Measurements from ENCODE around the gene PASK. TPM values are rescaled to one million over a fixed set of nuclear protein-coding genes. Genes with fewer than 3 reads are reported as not detected.

PASK gene
- total and polyA plus RNA-seq, 2 experiments from 2014 or later: 2.5 to 8.8 TPM

GRCh38 chr2:241066893-241067341, 82.4 kb downstream of the PASK start:
- Histone ChIP-seq H3K4me1 (ENCODE audit: insufficient read depth) (no peaks in the 10 kb centered on the region), H3K9me3 (ENCODE audit: low read depth) (no peaks in the 10 kb centered on the region), H3K4me3 (no peak overlapping the region), H3K27ac (no peak overlapping the region), H2AFZ (no peak overlapping the region), H3K27me3 (no peaks in the 10 kb centered on the region), H4K20me1 (ENCODE audit: insufficient read depth, poor library complexity, severe bottlenecking) (no peaks in the 10 kb centered on the region), H3K4me2 (no peak overlapping the region), H3K79me2 (no peaks in the 10 kb centered on the region), H3K36me3 (replicated peaks; ENCODE audit: insufficient read depth, low read depth) (no peaks in the 10 kb centered on the region), H3K9me2 (replicated peaks; ENCODE audit: insufficient read depth) (no peaks in the 10 kb centered on the region)
- DNase-seq (ENCODE audit: low spot score): no peak
- TF ChIP-seq EZH2phosphoT487 (IDR thresholded peaks at IDR 0.05; ENCODE audit: low read depth, severe bottlenecking, unreplicated experiment) (no peak), CTCF (IDR thresholded peaks at IDR 0.05; ENCODE audit: poor library complexity) (no peak), EZH2 (IDR thresholded peaks at IDR 0.05; ENCODE audit: borderline replicate concordance) (no peak)
- WGBS (ENCODE audit: low lambda C conversion rate, missing lambda C conversion rate): 70% methylated on average over 15 of the region's 15 CpGs

GRCh38 chr2:241066171-241066892, 82.9 kb downstream of the PASK start:
- Histone ChIP-seq H3K4me3 (no peak overlapping the region), H3K79me2 (no peaks in the 10 kb centered on the region), H3K27ac (no peak overlapping the region), H4K20me1 (ENCODE audit: insufficient read depth, poor library complexity, severe bottlenecking) (no peaks in the 10 kb centered on the region), H3K27me3 (no peaks in the 10 kb centered on the region), H3K9me3 (ENCODE audit: low read depth) (no peaks in the 10 kb centered on the region), H2AFZ (no peak overlapping the region), H3K4me1 (ENCODE audit: insufficient read depth) (no peaks in the 10 kb centered on the region), H3K36me3 (replicated peaks; ENCODE audit: insufficient read depth, low read depth) (no peaks in the 10 kb centered on the region), H3K9me2 (replicated peaks; ENCODE audit: insufficient read depth) (no peaks in the 10 kb centered on the region), H3K4me2 (no peak overlapping the region)
- DNase-seq (ENCODE audit: low spot score): no peak
- 91% methylated on average over 21 of the region's 21 CpGs for WGBS (ENCODE audit: low lambda C conversion rate, missing lambda C conversion rate)
- no peak for TF ChIP-seq EZH2 (IDR thresholded peaks at IDR 0.05; ENCODE audit: borderline replicate concordance)
- TF ChIP-seq EZH2phosphoT487 (IDR thresholded peaks at IDR 0.05; ENCODE audit: low read depth, severe bottlenecking, unreplicated experiment): no peak
- TF ChIP-seq CTCF (IDR thresholded peaks at IDR 0.05; ENCODE audit: poor library complexity): no peak

- Histone ChIP-seq H3K79me2 (no peaks in the 10 kb centered on the region), H3K9me3 (ENCODE audit: low read depth) (no peaks in the 10 kb centered on the region), H3K9me2 (replicated peaks; ENCODE audit: insufficient read depth) (no peaks in the 10 kb centered on the region), H3K27ac (no peak overlapping the region), H3K4me2 (no peak overlapping the region), H3K4me1 (ENCODE audit: insufficient read depth) (no peaks in the 10 kb centered on the region), H2AFZ (no peak overlapping the region), H3K4me3 (no peak overlapping the region), H3K27me3 (no peaks in the 10 kb centered on the region), H3K36me3 (replicated peaks; ENCODE audit: insufficient read depth, low read depth) (no peaks in the 10 kb centered on the region), H4K20me1 (ENCODE audit: insufficient read depth, poor library complexity, severe bottlenecking) (no peaks in the 10 kb centered on the region)
- no peak for TF ChIP-seq EZH2 (IDR thresholded peaks at IDR 0.05; ENCODE audit: borderline replicate concordance)
- no peak for TF ChIP-seq EZH2phosphoT487 (IDR thresholded peaks at IDR 0.05; ENCODE audit: low read depth, severe bottlenecking, unreplicated experiment)
- no peak for TF ChIP-seq CTCF (IDR thresholded peaks at IDR 0.05; ENCODE audit: poor library complexity)
- WGBS (ENCODE audit: low lambda C conversion rate, missing lambda C conversion rate): 91% methylated on average over 27 of the region's 27 CpGs
- no peak for DNase-seq (ENCODE audit: low spot score)
Measured at GRCh38 chr2:241065355-241065803, 83.9 kb downstream of the PASK start.

Measured in hepatocyte (in vitro differentiated cells).